Esophagus squamous epithelium (tissue), 5 donors: ENCODE results near the gene REP15. TPM values are rescaled to one million over a fixed set of nuclear protein-coding genes. Genes with fewer than 3 reads are reported as not detected.

ENCODE experiments used
- DNase-seq: peaks from one replicate; lab custom pipeline; 2025; lab: John Stamatoyannopoulos, UW
- H3K27ac ChIP-seq, 4 donors: fragments of 200-600 bp; sonication (generic); one replicate each; pipeline ENCODE4 v1.5.1; 2016 to 2019; ENCODE audit warnings: mild to moderate bottlenecking in 1 of 4
- H3K27me3 ChIP-seq, 4 donors: fragments of 200-600 bp; sonication (generic); 1 replicate in 3 of 4; 2 replicates in 1 of 4; pipeline versions ENCODE4 v1.5.1 to v1.6.0; 2017 to 2021; ENCODE audit warnings: antibody characterized with exemption in 1 of 4
- H3K36me3 ChIP-seq, 3 donors: fragments of 200-600 bp; sonication (generic); one replicate each; pipeline ENCODE4 v1.5.1; 2016 to 2019
- H3K4me1 ChIP-seq, 3 donors: fragments of 200-600 bp; sonication (generic); one replicate each; pipeline ENCODE4 v1.5.1; 2017 to 2019
- H3K4me3 ChIP-seq, 4 donors: fragments of 200-600 bp; sonication (generic); 1 replicate in 3 of 4; 2 replicates in 1 of 4; pipeline ENCODE4 v1.5.1; 2016 to 2019; ENCODE audit warnings: mild to moderate bottlenecking in 2 of 4, moderate library complexity in 1 of 4
- H3K9me3 ChIP-seq, 3 donors: fragments of 200-600 bp; sonication (generic); one replicate each; pipeline ENCODE4 v1.5.1; 2016 to 2019
- POLR2A ChIP-seq, 4 donors: fragments of 450-650 bp; IDR thresholded peaks; one replicate each; pipeline ENCODE4 v1.6.1; 2017; ENCODE audit warnings: antibody characterized with exemption in 4 of 4, mild to moderate bottlenecking in 4 of 4, moderate library complexity in 3 of 4
- WGBS, 2 donors: methylation state at CpG; one replicate each; pipeline ENCODE4 v1.1.5; 2018; 5-methylcytosine and 5-hydroxymethylcytosine counted together
- intact Hi-C: fragments of 100-400 bp; cut with DNase I; formaldehyde crosslinking; loops from one replicate; pipeline ENCODE4 v1.15.0; 2022
- total RNA-seq, 4 donors: library from RNA; depleted of rRNA; stranded (reverse); fragments of >200 nt; gene quantifications; one replicate each; pipeline ENCODE4 v1.1.0, GENCODE V29; 2016
- TF ChIP-seq, protein P1 (sequence below), 6 experiments: fragments of 450-650 bp in 4 of 6; fragments of 200-600 bp in 2 of 6; sonication (generic) in 2 of 6; IDR thresholded peaks; one replicate each; pipeline ENCODE4 v1.5.1; 2016 to 2019; ENCODE audit warnings: antibody characterized with exemption in 6 of 6, mild to moderate bottlenecking in 4 of 6, moderate library complexity in 4 of 6
- donor health status: DM: yes; HTN: yes; CAD: no.

Gene REP15
- total RNA-seq, 4 donors from 2014 or later, result 0.30 to 2.9 (median 1.6) TPM; not detected in 1

GRCh38 chr12:27695556-27696292 is 523 bp upstream of the REP15 start:
- Histone ChIP-seq H3K27me3 (no peaks in the 10 kb centered on the region), H3K9me3 (no peaks in the 10 kb centered on the region), H3K4me3 (no peak overlapping the region), H3K27ac (no peak overlapping the region), H3K4me1 (no peaks in the 10 kb centered on the region), H3K36me3 (peaks cover 0 to 64% (median 18%) of the 10 kb centered on the region in 3 donors)
- TF ChIP-seq POLR2A (IDR thresholded peaks at IDR 0.05), result no peak
- TF ChIP-seq, protein P1, sequence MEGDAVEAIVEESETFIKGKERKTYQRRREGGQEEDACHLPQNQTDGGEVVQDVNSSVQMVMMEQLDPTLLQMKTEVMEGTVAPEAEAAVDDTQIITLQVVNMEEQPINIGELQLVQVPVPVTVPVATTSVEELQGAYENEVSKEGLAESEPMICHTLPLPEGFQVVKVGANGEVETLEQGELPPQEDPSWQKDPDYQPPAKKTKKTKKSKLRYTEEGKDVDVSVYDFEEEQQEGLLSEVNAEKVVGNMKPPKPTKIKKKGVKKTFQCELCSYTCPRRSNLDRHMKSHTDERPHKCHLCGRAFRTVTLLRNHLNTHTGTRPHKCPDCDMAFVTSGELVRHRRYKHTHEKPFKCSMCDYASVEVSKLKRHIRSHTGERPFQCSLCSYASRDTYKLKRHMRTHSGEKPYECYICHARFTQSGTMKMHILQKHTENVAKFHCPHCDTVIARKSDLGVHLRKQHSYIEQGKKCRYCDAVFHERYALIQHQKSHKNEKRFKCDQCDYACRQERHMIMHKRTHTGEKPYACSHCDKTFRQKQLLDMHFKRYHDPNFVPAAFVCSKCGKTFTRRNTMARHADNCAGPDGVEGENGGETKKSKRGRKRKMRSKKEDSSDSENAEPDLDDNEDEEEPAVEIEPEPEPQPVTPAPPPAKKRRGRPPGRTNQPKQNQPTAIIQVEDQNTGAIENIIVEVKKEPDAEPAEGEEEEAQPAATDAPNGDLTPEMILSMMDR (IDR thresholded peaks at IDR 0.05), result no peak
- 86 to 87% methylated on average over 6 of the region's 6 CpGs for WGBS, 2 donors
- no peak for DNase-seq
- intact Hi-C loops, result no loop called here

DNA sequence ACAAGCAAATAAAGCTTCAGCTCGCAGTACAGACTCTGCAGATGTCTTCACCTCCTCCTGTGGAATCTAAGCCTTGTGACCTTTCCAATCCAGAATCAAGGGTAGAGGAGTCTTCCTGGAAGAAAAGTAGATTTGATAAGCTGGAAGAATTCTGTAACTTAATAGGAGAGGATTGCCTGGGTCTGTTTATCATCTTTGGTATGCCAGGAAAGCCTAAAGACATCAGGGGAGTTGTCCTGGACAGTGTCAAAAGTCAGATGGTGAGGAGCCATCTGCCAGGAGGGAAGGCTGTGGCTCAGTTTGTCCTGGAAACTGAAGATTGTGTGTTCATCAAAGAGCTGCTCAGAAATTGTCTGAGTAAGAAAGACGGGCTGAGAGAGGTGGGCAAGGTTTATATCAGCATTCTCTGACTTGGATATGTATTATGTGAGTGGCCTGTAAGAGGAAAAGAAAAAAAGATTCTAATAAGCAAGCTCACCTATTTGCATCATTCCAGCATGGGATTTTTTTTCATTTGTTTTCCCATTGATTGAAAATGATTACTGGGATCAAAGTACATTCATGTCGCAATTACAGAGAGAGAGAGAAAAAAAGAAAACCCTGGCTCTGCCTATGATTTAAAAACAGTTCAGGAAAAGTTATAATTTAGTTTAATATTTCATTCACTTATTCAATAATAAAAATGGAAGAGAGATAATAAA is 767 bp downstream of the REP15 start:
- H3K27ac ChIP-seq, result no peak overlapping the region
- no peak overlapping the region for H3K4me3 ChIP-seq
- no peaks in the 10 kb centered on the region for H3K4me1 ChIP-seq
- H3K27me3 ChIP-seq, result no peaks in the 10 kb centered on the region
- no peak for DNase-seq
- H3K36me3 ChIP-seq, result peaks cover 0 to 51% (median 13%) of the 10 kb centered on the region in 3 donors
- TF ChIP-seq POLR2A (IDR thresholded peaks at IDR 0.05), result no peak
- no peaks in the 10 kb centered on the region for H3K9me3 ChIP-seq
- 91% methylated on average over 3 of the region's 3 CpGs for WGBS, 2 donors
- intact Hi-C loops, result no loop called here

DNA sequence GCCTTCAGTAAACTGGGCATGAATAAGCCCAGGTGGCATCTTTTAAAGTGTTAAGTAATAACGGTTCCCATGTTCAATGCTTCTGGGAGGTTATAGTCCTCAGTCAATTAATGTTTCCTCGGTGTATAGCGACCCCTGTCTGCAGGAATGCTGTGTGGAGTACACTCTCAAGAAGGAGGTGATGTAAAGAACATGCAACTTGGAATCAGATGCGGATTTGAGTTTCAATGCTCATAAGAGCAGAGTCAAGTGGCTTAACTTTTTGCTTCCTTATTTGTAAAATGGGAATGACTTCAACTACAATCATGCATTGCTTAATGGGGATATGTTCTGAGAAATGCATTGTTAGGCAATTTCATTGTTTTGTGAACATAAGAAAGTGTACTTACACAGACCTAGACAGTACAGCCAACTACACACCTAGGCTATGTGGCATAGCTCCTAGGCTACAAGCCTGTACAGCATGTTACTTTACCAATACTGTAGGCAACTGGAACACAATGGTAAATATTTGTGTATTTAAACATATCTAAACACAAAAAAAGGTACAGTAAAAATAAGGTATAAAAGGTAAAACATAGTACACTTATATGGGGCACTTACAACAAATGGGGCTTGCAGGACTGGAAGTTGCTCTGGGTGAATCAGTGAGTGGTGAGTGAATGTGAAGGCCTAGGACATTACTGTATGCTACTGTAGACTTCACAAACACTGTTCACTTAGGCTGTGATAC is 7.6 kb downstream of the REP15 start:
- intact Hi-C loops, result no loop called here
- no peak for DNase-seq
- Histone ChIP-seq H3K4me1 (peaks cover 0 to 13% (median 0%) of the 10 kb centered on the region in 3 donors), H3K36me3 (no peaks in the 10 kb centered on the region), H3K9me3 (no peaks in the 10 kb centered on the region), H3K27ac (no peak overlapping the region), H3K4me3 (no peak overlapping the region), H3K27me3 (no peaks in the 10 kb centered on the region)
- 3 to 6% methylated on average over 4 of the region's 4 CpGs for WGBS, 2 donors
- TF ChIP-seq, protein P1 (IDR thresholded peaks at IDR 0.05), result peak; percentile 52 to 93 (median 83)
- TF ChIP-seq POLR2A (IDR thresholded peaks at IDR 0.05), result no peak

DNA sequence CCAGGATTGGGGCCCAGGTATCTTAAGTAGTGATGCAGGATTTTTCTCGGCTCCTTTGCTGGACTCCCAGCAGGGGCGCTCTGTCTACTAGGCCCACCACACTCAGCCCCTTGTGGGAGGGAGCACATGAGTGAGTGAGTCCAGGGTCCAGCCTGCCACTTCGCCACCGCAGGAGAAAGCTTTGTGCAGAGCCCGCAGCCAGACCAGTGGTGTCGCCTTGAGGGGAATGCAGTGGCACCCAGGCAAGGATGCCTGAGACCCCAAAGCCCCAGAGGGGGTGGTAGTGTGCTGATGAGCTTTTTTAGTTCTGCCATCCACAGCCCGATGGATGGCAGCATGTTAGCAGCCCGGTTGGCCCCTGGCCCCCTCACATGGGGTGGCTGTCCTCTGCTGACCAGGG is 9.0 kb downstream of the REP15 start:
- intact Hi-C loops, result no loop called here

DNA sequence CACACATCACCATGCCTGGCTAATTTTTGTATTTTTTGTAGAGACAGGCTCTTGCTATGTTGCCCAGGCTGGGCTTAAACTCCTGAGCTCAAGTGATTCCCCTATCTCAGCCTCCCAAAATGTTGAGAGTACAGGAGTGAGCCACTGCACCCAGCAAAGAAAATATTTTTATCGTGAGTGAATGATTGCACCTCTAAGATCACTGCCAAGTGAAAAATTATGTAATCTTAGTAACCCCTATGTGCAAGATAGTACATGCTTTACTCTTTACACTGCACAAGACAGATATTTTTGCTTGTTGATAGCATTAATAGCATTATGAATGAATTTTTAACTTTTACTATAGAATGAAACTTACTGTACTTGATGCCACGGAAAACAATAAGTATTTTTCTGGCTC is 11.0 kb downstream of the REP15 start:
- Histone ChIP-seq H3K4me3 (no peak overlapping the region), H3K27me3 (no peaks in the 10 kb centered on the region), H3K9me3 (no peaks in the 10 kb centered on the region), H3K27ac (no peak overlapping the region), H3K4me1 (peaks cover 7 to 32% (median 9%) of the 10 kb centered on the region in 3 donors), H3K36me3 (no peaks in the 10 kb centered on the region)
- WGBS, 2 donors, result 38 to 49% methylated on average over 2 of the region's 2 CpGs
- intact Hi-C loops, result no loop called here
- TF ChIP-seq, protein P1 (IDR thresholded peaks at IDR 0.05), result no peak
- no peak for TF ChIP-seq POLR2A (IDR thresholded peaks at IDR 0.05)
- no peak for DNase-seq

More for the DNA sequence above, 9.0 kb downstream of the REP15 start:
- TF ChIP-seq, protein P1 (IDR thresholded peaks at IDR 0.05), result no peak
- no peak for TF ChIP-seq POLR2A (IDR thresholded peaks at IDR 0.05)
- DNase-seq, result no peak
- H3K9me3 ChIP-seq, result no peaks in the 10 kb centered on the region
- H3K4me1 ChIP-seq, result peaks cover 0 to 22% (median 3%) of the 10 kb centered on the region in 3 donors
- no peaks in the 10 kb centered on the region for H3K27me3 ChIP-seq
- H3K27ac ChIP-seq, result no peak overlapping the region
- WGBS, 2 donors, result 56 to 100% methylated on average over 1 to 4 of the region's 8 CpGs
- H3K36me3 ChIP-seq, result no peaks in the 10 kb centered on the region
- no peak overlapping the region for H3K4me3 ChIP-seq
